ENCODE data around the gene PPP1R13L.

DNA sequence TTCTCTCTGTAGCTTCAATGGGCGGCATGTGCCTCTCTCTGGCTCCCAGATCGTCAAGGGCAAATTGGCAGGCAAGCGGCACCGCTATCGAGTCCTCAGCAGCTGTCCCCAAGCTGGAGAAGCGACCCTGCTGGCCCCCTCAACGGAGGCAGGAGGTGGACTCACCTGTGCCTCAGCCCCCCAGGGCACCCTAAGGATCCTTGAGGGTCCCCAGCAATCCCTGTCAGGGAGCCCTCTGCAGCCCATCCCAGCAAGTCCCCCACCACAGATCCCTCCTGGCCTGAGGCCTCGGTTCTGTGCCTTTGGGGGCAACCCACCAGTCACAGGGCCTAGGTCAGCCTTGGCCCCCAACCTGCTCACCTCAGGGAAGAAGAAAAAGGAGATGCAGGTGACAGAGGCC, 3.3 kb upstream of the PPP1R13L start:
- TF ChIP-seq, protein P1, sequence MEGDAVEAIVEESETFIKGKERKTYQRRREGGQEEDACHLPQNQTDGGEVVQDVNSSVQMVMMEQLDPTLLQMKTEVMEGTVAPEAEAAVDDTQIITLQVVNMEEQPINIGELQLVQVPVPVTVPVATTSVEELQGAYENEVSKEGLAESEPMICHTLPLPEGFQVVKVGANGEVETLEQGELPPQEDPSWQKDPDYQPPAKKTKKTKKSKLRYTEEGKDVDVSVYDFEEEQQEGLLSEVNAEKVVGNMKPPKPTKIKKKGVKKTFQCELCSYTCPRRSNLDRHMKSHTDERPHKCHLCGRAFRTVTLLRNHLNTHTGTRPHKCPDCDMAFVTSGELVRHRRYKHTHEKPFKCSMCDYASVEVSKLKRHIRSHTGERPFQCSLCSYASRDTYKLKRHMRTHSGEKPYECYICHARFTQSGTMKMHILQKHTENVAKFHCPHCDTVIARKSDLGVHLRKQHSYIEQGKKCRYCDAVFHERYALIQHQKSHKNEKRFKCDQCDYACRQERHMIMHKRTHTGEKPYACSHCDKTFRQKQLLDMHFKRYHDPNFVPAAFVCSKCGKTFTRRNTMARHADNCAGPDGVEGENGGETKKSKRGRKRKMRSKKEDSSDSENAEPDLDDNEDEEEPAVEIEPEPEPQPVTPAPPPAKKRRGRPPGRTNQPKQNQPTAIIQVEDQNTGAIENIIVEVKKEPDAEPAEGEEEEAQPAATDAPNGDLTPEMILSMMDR (IDR thresholded peaks at IDR 0.05): no peak
- TF ChIP-seq POLR2A (IDR thresholded peaks at IDR 0.05): no peak
